ENCODE data around the gene LILRA2.

Gene LILRA2

GRCh38 chr19:54551950-54552912, 21.4 kb upstream of the LILRA2 start:
- DNase-seq (ENCODE audit: low read depth in 1 of 2, low spot score in 1 of 2), result peak in 1 of 2 experiments; percentile 31
- Histone ChIP-seq H3K27ac (replicated peaks) (no peak overlapping the region), H3K4me3 (replicated peaks; ENCODE audit: insufficient read depth, low read length) (no peak overlapping the region), H3K27me3 (ENCODE audit: insufficient read depth, poor library complexity, severe bottlenecking) (peaks cover 2% of the 10 kb centered on the region)
- TF ChIP-seq CTCF (IDR thresholded peaks at IDR 0.05; ENCODE audit: insufficient read depth, low read length), result no peak
- TF ChIP-seq GABPA (IDR thresholded peaks at IDR 0.05; ENCODE audit: low read depth), result no peak
- no peak for TF ChIP-seq REST (IDR thresholded peaks at IDR 0.05; ENCODE audit: insufficient replicate concordance, low read depth)
- no peak for TF ChIP-seq SPI1 (IDR thresholded peaks at IDR 0.05; ENCODE audit: borderline replicate concordance, low read depth)
- TF ChIP-seq POLR2AphosphoS5 (IDR thresholded peaks at IDR 0.05; ENCODE audit: low read depth), result no peak

- TF ChIP-seq CTCF (IDR thresholded peaks at IDR 0.05; ENCODE audit: insufficient read depth, low read length), result no peak
- no peak for TF ChIP-seq POLR2AphosphoS5 (IDR thresholded peaks at IDR 0.05; ENCODE audit: low read depth)
- no peak for TF ChIP-seq REST (IDR thresholded peaks at IDR 0.05; ENCODE audit: insufficient replicate concordance, low read depth)
- TF ChIP-seq SPI1 (IDR thresholded peaks at IDR 0.05; ENCODE audit: borderline replicate concordance, low read depth), result no peak
- TF ChIP-seq GABPA (IDR thresholded peaks at IDR 0.05; ENCODE audit: low read depth), result no peak
- Histone ChIP-seq H3K27me3 (ENCODE audit: insufficient read depth, poor library complexity, severe bottlenecking) (peaks cover 2% of the 10 kb centered on the region), H3K4me3 (replicated peaks; ENCODE audit: insufficient read depth, low read length) (no peak overlapping the region), H3K27ac (replicated peaks) (no peak overlapping the region)
- no peak for DNase-seq (ENCODE audit: low read depth in 1 of 2, low spot score in 1 of 2)
Observed at GRCh38 chr19:54552913-54553310, 20.7 kb upstream of the LILRA2 start.

GRCh38 chr19:54554006-54554405, 19.6 kb upstream of the LILRA2 start:
- TF ChIP-seq GABPA (IDR thresholded peaks at IDR 0.05; ENCODE audit: low read depth) (no peak), REST (IDR thresholded peaks at IDR 0.05; ENCODE audit: insufficient replicate concordance, low read depth) (no peak), POLR2AphosphoS5 (IDR thresholded peaks at IDR 0.05; ENCODE audit: low read depth) (no peak), CTCF (IDR thresholded peaks at IDR 0.05; ENCODE audit: insufficient read depth, low read length) (no peak), SPI1 (IDR thresholded peaks at IDR 0.05; ENCODE audit: borderline replicate concordance, low read depth) (no peak)
- Histone ChIP-seq H3K27me3 (ENCODE audit: insufficient read depth, poor library complexity, severe bottlenecking) (peaks cover 2% of the 10 kb centered on the region), H3K4me3 (replicated peaks; ENCODE audit: insufficient read depth, low read length) (no peak overlapping the region), H3K27ac (replicated peaks) (no peak overlapping the region)
- no peak for DNase-seq (ENCODE audit: low read depth in 1 of 2, low spot score in 1 of 2)
